IPS-18c (cell line): ENCODE data around the gene PNMA8B.
"Not testable (repeated sequence)": the region's sequence is repeated elsewhere in the genome, so short reads cannot be mapped to it uniquely, and the experiment has no call there.

Experiments
- H3K4me3 ChIP-seq: 2 replicates; pipeline ENCODE4 v1.7.0; 2013; ENCODE audit warnings: low read depth, mild to moderate bottlenecking, low read length, moderate library complexity; ENCODE audit not compliant: insufficient read depth
- H3K9me3 ChIP-seq: one replicate; pipeline ENCODE4 v1.6.1; 2013; ENCODE audit warnings: mild to moderate bottlenecking, low read length, moderate library complexity; ENCODE audit not compliant: control insufficient read depth, insufficient read depth

The PNMA8B gene

DNA sequence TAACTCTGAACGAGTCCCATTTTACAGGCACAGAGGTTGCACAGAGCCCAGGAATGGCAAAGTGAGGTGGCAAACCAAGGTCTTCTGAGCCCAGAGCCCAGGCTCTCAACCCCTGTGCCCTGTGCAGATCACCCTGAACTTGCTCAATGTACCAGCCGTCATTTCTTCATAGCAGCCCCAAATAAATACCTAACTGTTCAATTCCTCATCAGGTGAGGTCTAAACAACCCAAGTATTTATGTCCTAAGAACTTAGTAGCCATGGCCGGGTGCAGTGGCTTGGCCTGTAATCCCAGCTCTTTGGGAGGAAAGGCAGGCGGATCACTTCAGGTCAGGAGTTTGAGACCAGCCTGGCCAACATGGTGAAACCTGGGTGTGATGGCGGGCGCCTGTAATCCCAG lies 21.8 kb upstream of the PNMA8B start:
- H3K4me3 ChIP-seq = no peak overlapping the region
- no peaks in the 10 kb centered on the region for H3K9me3 ChIP-seq

DNA sequence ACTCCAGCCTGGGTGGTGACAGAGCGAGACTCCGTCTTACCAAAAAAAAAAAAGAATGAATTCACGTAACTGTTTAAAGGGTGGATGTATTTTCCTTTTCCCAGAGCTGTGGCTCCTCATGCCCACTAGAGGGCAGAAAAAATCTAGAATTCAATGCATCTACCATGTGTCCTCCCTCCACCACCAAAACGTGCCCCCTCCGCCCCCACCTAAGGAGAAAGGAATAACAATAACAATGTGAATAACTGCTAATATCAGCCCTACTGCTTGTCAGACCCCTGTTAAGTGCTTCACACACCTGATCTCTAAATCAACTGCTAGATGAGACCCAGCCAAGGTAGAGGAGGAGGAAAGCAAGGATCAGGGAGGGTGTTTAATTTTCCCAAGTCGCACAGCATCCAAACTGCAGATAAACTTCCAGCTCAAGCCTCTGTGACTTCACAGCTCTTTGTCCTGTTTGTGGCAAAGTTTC lies 20.2 kb upstream of the PNMA8B start:
- Histone ChIP-seq H3K9me3 (no peaks in the 10 kb centered on the region), H3K4me3 (no peak overlapping the region)

DNA sequence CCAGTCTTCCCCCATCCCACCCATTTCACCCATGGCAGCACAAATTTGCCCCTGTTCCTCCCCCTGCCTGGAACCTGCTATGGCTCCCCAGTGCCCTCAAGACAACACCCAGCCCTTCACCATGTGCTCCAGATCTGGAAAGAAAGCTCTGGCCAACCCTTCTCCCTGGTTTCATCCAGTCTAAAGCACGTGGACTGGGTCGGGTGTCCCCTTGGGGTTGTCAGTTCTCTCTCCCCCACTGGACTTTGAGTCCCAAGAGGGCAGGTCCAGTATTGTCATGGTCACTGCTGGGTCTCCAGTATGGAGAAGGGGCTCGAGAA lies 19.6 kb upstream of the PNMA8B start:
- no peaks in the 10 kb centered on the region for H3K9me3 ChIP-seq

DNA sequence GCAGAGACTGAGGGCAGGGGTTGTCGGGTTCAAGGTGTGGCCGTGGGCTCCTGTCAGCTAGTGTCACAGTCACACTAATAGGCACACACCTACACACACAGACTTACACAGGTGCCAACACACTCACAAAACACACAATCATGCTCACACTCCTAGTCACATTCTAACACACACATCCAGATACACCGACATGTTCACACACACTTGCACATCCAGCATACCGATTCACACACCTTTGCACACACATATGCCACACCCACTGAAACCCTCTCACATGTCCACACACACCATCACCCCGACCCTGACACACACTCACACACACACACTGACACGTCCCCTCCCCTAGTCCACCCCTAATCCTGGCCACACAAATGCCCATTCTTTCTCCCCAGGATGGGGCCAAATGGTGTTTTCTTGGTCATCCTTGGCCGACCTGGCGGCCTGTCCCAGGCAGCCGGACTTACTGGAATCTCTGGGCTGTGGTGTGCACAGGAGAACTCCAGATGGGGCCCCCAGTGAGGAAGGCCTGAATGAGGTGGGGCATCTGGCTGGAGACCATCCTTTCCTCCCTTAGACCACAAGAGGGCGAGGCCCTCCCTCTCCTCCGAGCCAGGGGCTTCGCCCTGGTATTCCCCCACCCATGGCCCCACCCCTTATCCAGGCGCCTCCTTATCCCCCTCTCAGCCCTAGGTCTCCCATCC lies 19.1 kb upstream of the PNMA8B start:
- Histone ChIP-seq H3K4me3 (no peak overlapping the region), H3K9me3 (no peaks in the 10 kb centered on the region)

More for the DNA sequence above, 19.6 kb upstream of the PNMA8B start:
- H3K4me3 ChIP-seq = no peak overlapping the region

DNA sequence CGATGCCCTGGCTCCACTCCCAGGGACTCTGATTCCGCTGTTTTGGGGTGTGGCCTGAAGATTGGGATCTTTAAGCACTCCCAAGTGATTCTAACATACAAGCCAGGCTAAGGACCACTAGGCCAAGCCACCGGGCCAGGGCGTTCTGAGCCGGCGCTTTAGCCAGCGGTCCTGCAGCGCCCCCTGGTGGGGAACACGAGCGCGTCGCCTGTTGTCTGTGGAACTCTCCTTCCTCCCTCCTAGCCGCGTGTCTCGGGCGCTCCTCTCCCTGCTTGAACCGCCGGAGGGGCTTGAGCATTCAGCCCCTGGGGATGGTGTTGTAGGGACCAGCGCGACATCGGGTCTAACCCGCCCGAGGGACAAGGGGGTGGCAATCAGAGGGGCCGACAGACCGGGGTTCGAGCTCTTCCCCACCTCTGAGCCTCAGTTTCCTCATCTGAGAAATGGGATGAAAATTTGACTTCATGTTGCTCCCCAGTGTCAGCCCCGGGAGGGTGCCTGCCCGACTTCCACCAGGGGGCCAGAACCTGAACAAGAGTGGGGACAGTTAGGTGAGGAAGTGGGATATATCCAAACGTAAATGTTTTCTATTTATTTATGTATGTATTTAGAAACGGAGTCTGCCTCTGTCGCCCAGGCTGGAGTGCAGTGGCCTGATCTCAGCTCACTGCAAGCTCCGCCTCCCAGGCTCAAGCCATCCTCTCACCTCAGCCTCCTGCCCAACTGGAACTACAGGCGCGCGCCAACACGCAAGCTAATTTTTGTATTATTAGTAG lies 18.0 kb upstream of the PNMA8B start:
- Histone ChIP-seq H3K4me3 (no peak overlapping the region), H3K9me3 (no peaks in the 10 kb centered on the region)

DNA sequence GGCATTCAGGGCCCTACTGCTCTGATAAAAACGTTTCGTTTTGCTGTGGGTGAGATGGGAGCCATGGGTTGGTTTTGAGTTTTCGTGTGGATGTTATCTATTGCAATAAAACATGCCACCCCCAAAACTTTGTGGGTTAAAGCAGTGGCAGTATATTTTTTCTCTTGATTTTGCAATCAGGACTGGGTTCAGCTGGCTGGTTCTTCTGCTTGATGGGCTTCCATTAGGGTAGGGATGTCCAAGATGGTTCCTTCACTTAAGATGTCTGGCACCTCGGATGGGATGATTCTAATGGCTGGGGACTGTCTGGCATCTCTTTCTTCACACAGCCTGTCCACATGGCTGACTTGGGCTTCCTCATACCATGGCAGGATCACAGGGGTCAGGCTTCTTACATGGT lies 15.6 kb upstream of the PNMA8B start:
- no peak overlapping the region for H3K4me3 ChIP-seq

DNA sequence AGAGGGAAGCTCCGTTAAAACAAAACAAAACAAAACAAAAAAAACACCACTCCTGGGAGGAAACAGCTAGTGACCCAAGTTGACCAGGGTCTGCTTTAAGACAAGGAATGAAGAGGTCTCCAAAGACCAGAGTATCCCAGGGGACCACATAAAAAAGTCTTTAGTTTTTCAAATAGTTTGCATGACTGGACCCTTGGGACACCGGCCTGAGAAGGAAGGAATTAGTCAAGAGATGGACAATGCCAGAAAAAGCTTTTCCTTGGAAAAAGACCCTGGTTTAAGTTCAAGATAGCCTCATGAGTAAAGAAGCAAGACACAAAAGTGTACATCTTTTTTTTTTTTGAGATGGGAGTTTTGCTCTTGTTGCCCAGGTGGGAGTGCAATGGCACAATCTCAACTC lies 12.5 kb upstream of the PNMA8B start:
- H3K9me3 ChIP-seq = no peaks in the 10 kb centered on the region
- H3K4me3 ChIP-seq = no peak overlapping the region

More for the DNA sequence above, 15.6 kb upstream of the PNMA8B start:
- no peaks in the 10 kb centered on the region for H3K9me3 ChIP-seq

DNA sequence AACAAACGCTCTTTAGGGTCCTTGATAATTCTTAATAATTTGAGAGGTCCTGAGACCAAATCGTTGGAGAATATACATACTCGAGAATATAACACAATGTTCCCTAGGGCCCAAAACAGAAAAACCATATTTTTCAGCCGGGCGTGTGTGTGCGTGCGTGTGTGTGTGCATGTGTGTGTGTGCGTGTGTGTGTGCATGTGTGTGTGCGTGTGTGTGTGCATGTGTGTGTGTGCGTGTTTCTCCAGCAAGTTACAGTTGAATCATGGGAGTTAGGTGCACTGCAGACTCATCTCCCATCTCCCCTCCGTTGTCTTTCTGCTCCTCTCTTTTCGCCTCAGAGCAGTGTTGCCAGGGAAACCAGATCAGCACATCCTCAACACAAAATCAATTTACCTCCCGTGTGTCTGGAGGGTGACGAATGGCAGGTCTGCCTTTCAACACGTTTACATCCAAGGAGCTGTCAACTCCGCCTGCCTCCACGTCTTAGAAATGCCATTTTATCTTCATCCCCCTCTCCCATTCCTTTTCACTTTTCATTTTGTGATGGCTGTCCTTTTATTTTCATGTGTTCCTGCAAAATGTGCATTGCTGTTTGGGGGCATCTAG lies 8.3 kb upstream of the PNMA8B start:
- H3K4me3 ChIP-seq = no peak overlapping the region
- no peaks in the 10 kb centered on the region for H3K9me3 ChIP-seq

DNA sequence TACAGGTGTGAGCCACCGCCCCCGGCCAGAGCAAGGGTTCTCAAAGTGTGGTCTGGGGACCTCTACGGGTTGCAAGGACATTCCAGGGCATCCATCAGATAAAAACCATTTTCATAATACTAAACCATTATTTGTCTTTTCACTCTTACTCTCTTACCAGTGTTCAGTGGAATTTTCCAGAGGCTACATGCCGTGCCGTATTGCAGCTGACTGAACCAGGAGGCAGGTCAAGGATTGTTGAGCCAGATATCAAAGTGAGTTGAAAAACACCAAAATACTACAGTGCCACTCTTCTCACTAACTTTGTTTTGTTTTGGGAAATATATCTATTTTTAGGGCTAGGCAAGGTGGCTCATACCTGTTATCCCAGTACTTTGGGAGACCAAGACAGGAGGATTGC lies 7.2 kb upstream of the PNMA8B start:
- no peak overlapping the region for H3K4me3 ChIP-seq
- no peaks in the 10 kb centered on the region for H3K9me3 ChIP-seq

DNA sequence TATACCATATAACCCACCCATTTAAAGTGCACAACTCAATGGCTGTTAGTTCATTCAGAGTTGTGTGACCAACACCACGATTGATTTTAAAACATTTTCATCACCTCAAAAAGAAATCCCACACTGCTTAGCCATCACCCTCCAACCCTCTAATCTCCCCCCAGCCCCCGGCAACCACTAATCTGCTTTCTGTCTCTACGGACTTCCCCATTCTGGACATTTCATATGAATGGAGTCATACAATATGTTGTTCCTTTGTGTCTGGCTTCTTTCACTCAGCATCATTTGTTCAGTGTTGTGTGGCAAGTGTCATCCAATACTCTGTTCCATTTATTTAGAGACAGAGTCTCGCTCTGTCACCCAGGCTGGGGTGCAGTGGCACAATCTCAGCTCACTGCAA lies 4.0 kb upstream of the PNMA8B start:
- Histone ChIP-seq H3K9me3 (no peaks in the 10 kb centered on the region), H3K4me3 (no peak overlapping the region)

DNA sequence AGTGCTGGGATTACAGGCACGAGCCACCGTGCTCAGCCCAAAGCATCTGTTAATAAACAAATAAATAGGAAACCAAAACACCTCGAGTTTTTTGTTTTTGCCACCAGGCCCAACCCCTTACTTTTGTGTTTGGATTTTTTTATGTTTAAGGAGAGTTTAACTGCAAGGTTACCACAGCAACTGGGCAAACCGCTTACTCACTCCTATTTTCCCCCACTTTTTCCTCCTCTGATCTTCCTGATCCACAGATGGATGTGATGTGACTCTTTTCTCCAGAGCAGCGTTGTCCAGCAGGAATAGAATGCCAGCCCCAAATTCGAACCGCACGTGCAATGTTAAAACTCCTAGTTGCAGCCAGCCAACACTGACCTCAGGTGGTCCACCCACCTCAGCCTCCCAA lies 2.1 kb upstream of the PNMA8B start:
- Histone ChIP-seq H3K9me3 (peaks cover 2% of the 10 kb centered on the region), H3K4me3 (no peak overlapping the region)

DNA sequence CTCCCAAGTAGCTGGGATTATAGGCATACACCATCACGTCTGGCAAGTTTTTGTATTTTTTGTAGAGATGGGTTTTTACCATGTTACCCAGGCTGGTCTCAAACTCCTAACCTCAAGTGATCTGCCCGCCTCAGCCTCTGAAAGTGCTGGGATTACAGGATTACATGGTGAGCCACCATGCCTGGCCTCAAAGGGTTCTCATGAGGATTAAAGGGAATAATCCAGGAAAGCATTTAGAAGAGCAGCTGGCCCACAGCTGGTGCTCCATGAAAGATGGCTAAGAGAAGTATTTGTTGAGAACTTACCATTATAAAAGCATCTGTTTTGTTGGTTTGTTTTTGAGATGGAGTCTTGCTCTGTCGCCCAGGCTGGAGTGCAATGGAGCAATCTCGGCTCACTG lies 1.2 kb upstream of the PNMA8B start:
- H3K4me3 ChIP-seq, H3K9me3 ChIP-seq: not testable (repeated sequence)

DNA sequence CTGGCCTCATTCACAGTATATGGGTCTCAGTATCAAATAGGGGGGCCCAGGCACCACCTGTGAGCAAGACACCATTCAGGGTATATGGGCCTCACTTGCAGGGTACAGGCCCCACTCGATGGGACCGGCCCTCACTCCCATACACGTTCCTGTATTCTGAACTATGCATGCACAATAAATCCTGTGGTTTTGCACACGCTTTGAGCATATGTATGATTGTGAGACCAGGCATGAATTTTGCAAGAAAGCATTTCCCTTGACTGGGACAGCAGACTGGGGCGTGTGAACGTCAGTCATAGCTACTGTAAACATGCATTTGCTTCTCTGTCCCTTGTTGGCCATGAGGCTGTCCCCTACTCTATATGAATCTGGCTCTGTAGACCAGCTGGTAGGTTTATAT lies 637 bp upstream of the PNMA8B start:
- Histone ChIP-seq H3K4me3 (no peak overlapping the region), H3K9me3 (peaks cover 2% of the 10 kb centered on the region)

DNA sequence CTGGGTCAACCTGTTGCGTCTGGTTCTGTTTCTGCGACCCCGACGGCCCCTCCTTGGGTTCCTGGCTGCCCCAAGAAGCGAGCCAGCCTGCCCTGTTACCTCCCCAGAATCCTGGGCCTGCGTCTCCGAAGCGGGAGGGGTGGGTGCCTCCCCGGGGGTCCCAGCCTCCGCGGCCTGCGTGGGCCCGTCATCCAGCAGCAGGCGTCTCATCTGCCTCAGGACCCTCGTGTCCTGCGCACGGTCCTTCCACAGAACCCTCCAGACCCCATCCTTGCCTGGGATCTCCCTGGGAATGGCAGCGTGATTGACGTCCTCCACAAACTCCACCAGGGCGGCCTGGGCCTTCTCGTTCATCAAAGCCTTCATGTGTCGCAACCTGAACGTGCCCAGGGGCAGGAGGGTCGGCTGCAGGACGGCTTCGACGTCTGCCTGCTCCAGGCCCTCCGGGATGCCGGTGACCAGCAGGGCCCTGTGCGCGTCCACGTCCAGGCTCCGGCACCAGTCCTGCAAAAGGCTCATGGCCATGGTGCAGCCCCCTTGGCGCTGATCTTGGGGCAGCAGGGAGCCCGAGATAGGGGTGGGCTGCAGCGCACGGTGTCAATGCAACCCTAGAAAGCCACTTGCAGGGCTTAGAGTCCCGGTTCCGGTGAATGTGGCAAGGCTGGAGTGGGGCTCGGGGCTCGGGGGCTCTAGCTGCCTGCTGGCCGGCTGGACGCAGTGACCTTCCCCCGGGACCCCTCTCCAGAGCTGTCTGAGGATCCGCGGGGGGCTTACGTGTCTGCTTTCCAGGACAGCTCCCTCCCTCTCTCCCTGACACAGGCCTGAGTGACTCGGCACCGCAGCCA lies 504 bp downstream of the PNMA8B start:
- Histone ChIP-seq H3K4me3 (peak overlapping the region; percentile 61; the same call in 1 of the 2 replicates), H3K9me3 (peaks cover 2% of the 10 kb centered on the region)

DNA sequence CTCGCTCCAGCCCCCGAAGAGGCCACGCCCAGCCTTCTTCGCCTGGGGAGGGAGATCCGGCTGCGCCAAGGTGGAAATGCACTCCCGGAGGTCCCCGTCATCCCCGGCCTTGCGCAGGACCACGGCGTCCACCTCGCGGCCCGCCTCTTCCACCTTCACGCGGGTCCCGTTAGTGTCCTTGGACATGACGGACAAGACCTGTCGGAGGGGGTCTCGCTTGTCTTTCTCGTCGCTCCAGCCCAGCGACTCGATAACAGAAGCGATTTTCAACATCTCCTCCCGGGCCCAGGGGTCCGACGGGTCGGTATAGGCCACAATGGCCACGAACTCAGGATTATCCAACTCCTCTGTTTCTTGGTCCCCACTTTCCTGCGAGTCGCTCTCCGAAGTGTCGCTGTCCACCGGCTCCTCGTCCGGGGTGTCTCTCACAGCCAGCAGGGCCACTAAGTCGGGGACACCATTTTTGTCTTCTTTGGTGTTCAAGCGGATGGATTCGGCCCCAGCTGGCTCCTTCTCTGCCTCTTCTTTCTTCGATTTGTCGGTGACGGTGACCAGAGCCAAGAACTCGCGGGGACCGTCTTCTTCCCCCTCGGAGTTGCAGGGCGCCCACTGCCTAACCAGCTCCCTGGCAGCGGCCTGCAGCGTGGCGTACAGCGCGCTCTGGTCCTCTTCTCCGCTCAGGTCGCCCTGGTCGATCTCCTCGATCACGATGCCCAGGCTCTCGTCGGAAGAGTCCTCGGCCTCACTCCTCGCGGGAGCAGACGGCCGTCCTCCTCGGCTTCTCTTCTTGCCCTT lies 1.3 kb downstream of the PNMA8B start:
- Histone ChIP-seq H3K9me3 (peaks cover 2% of the 10 kb centered on the region), H3K4me3 (0 out of 2 replicates have a peak overlapping the region, but pooled peaks have one; percentile 3)

DNA sequence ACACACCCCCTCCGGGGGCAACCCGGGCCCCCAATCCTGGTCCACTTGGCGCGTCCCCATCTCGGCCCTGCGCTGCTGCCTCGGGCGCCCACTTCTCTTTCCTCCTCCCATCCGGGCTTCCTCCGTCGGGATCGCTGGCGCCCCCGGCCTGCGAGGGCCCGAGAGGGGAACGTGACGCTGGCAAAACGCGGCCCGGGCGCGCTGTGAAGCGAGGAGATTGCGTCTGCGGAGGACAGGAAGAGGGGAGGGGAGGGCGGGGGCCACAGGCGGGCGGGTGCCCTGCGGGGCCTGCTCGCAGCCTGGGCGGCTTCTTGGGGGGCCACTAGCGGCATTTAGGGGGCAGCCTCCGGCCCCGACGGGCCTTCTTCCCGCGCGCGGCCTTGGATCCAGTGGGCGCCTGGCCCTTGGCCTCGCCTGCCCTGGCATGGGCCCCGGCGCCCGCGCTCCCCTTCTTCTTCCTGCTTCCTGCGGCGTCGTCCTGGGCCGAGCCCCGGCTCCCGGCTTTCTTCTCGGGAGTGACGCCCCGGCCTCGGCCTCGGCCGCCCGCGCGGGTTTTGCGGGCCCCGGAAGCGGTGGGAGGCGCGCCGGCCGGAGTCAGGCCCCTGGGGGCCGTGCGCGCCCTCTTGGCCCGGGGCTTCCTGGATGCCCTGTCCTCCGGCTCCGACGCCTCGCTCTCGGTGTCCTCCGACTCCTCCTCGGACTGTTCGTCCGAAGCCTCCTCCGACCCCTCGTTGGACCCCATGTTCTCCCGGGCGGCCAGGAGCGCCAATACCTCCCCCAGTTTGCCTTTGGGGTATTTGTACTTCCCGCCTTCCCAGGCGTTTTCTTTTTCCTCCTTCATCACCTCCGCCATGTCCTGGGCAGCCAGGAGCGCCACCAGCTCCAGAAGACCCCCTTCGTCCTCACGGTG lies 2.2 kb downstream of the PNMA8B start:
- Histone ChIP-seq H3K4me3 (peak overlapping the region; percentile 41; the same call in 1 of the 2 replicates), H3K9me3 (peaks cover 2% of the 10 kb centered on the region)
